MCF 10A (cell line): ENCODE measurements around the gene PSMA1. TPM values are rescaled to one million over a fixed set of nuclear protein-coding genes. Genes with fewer than 3 reads are reported as not detected.

Source experiments
- BruUV-seq: library from RNA; stranded (reverse); fragments of 400-500 nt; replicated peaks from 2 replicates; lab custom pipeline; 2021; lab: Mats Ljungman, UMichigan
- CTCF ChIA-PET: fragments of 300-600 bp; sonication (Branson Sonifier 250); formaldehyde crosslinking; extraction: SDS; loops from one replicate; lab custom pipeline; 2021; ENCODE audit warnings: antibody characterized with exemption, inconsistent platforms; lab: Yijun Ruan, JAX
- POLR2A ChIA-PET: fragments of 300-600, 350-650 bp; sonication (Branson Sonifier 250); formaldehyde crosslinking; extraction: SDS; loops from one replicate; lab custom pipeline; 2020; ENCODE audit warnings: antibody characterized with exemption, inconsistent platforms; lab: Yijun Ruan, JAX
- DNase-seq: peaks from one replicate; pipeline ENCODE4 v3.0.0-alpha.2; 2018; ENCODE audit not compliant: unreplicated experiment
- H3K27ac Mint-ChIP-seq: one replicate; pipeline ENCODE4 v1.8.0; 2022; ENCODE audit warnings: mild to moderate bottlenecking, low read depth, mixed read lengths; ENCODE audit not compliant: unreplicated experiment
- H3K27me3 Mint-ChIP-seq: one replicate; pipeline ENCODE4 v1.8.0; 2022; ENCODE audit warnings: mixed read lengths; ENCODE audit not compliant: insufficient read depth, unreplicated experiment
- H3K36me3 Mint-ChIP-seq: one replicate; pipeline ENCODE4 v1.8.0; 2022; ENCODE audit warnings: mild to moderate bottlenecking, moderate library complexity, mixed read lengths; ENCODE audit not compliant: insufficient read depth, unreplicated experiment
- H3K4me1 Mint-ChIP-seq: one replicate; pipeline ENCODE4 v1.8.0; 2022; ENCODE audit warnings: mixed read lengths; ENCODE audit not compliant: insufficient read depth, unreplicated experiment
- H3K4me3 Mint-ChIP-seq: one replicate; pipeline ENCODE4 v1.8.0; 2022; ENCODE audit warnings: mild to moderate bottlenecking, moderate library complexity, mixed read lengths; ENCODE audit not compliant: unreplicated experiment
- H3K9me3 Mint-ChIP-seq: one replicate; pipeline ENCODE4 v1.8.0; 2022; ENCODE audit warnings: mixed read lengths; ENCODE audit not compliant: unreplicated experiment
- intact Hi-C: fragments of 100-400 bp; cut with micrococcal nuclease; formaldehyde crosslinking; loops from 2 replicates; pipeline ENCODE4 v1.14.1; 2022
- total RNA-seq: library from RNA; stranded (reverse); gene quantifications from 2 replicates; pipeline ENCODE4 v1.2.3, GENCODE V29; 2022
- TF ChIP-seq, protein P1 (sequence below): fragments of 200-600 bp; IDR thresholded peaks from one replicate; pipeline ENCODE4 v1.8.0; 2022; ENCODE audit warnings: antibody characterized with exemption, mild to moderate bottlenecking; ENCODE audit not compliant: unreplicated experiment

Gene PSMA1
- total RNA-seq, 1 experiment from 2014 or later: 202 TPM

DNA sequence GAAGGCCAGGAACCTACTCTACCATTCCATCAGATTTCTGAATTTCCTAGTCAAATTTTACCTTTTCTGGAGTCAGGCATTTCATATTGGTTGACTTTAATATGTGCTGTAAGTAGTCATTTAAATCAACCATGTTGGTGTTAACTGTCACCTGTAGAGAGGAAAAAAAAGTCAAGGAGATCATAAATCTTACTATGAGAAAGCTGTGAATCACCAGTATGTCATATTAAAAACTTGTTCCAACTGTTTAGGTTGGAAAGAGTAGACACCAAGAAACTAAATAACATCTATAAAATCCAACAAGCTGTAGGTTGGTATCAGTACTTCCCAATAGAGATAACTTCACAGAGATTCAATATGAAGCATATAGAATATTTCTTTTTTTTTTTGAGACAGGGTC is 60.0 kb downstream of the PSMA1 start:
- Mint-ChIP-seq H3K9me3 (no peaks in the 10 kb centered on the region), H3K27me3 (no peaks in the 10 kb centered on the region), H3K36me3 (peaks cover 5% of the 10 kb centered on the region), H3K4me1 (no peaks in the 10 kb centered on the region), H3K27ac (no peak overlapping the region), H3K4me3 (no peak overlapping the region)
- ChIA-PET CTCF (interaction anchor here (0.6 to 11.2 kb wide), 2 partner anchors 158 to 163 kb away, joined by 3 to 179 read pairs; no protein-coding TSS in a partner anchor), POLR2A (no interaction called here)
- intact Hi-C loops: no loop called here
- no TSS peak for BruUV-seq
- no peak for DNase-seq
- TF ChIP-seq, protein P1, sequence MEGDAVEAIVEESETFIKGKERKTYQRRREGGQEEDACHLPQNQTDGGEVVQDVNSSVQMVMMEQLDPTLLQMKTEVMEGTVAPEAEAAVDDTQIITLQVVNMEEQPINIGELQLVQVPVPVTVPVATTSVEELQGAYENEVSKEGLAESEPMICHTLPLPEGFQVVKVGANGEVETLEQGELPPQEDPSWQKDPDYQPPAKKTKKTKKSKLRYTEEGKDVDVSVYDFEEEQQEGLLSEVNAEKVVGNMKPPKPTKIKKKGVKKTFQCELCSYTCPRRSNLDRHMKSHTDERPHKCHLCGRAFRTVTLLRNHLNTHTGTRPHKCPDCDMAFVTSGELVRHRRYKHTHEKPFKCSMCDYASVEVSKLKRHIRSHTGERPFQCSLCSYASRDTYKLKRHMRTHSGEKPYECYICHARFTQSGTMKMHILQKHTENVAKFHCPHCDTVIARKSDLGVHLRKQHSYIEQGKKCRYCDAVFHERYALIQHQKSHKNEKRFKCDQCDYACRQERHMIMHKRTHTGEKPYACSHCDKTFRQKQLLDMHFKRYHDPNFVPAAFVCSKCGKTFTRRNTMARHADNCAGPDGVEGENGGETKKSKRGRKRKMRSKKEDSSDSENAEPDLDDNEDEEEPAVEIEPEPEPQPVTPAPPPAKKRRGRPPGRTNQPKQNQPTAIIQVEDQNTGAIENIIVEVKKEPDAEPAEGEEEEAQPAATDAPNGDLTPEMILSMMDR: no peak

DNA sequence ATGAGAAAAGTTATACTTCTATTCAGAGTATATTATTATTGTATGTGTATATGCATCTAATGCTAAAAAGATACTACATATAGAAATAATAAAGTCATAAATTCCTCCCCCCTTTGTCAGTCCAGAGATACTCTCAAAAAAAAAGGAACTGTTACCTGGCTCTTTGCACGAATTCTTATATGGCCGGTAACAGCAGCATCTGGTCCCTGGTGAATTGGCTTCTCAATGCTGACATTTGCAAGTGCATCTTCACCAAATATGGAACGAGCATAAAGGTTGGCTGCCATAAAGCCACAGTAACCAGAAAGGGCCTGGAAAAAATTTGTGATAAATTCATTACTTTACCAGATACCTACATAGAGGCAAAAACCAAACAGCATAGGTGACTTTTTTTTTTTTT is 61.8 kb downstream of the PSMA1 start:
- intact Hi-C loops: loop anchor here (5.0 to 10.0 kb wide), 2 partner anchors 36 to 684 kb away; no protein-coding TSS in a partner anchor
- no peaks in the 10 kb centered on the region for H3K9me3 Mint-ChIP-seq
- no TSS peak for BruUV-seq
- no peak overlapping the region for H3K4me3 Mint-ChIP-seq
- H3K27ac Mint-ChIP-seq: no peak overlapping the region
- no peaks in the 10 kb centered on the region for H3K27me3 Mint-ChIP-seq
- DNase-seq: no peak
- CTCF ChIA-PET: interaction anchor here (0.7 to 11.2 kb wide), 4 partner anchors 15 to 156 kb away, joined by 3 to 179 read pairs (median 3); no protein-coding TSS in a partner anchor
- peaks cover 15% of the 10 kb centered on the region for H3K36me3 Mint-ChIP-seq
- POLR2A ChIA-PET: interaction anchor here (0.6 kb wide), 1 partner anchor 200 kb away, joined by 3 read pairs; no protein-coding TSS in a partner anchor
- TF ChIP-seq, protein P1: no peak
- no peaks in the 10 kb centered on the region for H3K4me1 Mint-ChIP-seq

DNA sequence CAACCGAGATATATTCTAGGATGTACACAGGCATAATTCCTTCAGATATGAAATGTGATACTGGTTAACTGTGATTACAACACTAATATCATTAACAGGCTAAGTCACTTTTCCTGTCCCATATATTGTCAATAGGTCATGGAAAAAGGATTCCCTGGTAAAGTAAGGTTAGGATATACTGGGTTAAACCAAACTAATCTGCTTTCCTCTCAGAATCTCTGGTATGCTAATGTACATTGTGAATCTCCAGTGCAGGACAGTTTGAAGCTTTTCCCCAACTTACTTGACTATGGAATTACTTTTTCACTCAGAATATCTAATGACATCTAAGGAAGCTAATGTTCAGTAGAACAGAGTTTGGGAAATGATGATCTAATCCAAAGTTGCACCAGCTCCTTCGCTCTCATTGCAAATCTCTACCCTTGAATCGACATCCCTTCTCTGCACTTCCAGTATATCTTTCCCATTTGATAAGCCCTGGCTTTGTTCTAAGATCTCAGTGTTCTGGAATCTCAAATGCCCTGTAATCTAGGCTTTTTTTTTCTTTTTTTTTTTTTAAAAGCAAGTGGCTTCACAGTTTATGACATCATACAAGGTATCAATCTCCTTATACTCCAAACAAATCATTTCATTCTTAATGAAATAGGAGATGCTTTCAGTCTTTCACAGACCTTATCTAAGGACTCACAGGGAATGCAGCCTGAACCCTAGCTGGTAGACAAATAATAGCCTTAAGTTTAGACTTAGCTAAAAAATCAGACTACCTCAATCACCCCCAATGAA is 64.3 kb downstream of the PSMA1 start:
- H3K36me3 Mint-ChIP-seq: peaks cover 20% of the 10 kb centered on the region
- H3K27me3 Mint-ChIP-seq: no peaks in the 10 kb centered on the region
- no peak overlapping the region for H3K4me3 Mint-ChIP-seq
- TF ChIP-seq, protein P1: no peak
- intact Hi-C loops: loop anchor here (1.0 to 10.0 kb wide), 5 partner anchors 34 to 681 kb away; partner anchors contain the start of gene RRAS2
- no TSS peak for BruUV-seq
- ChIA-PET CTCF (interaction anchor here (0.6 to 11.2 kb wide), 53 partner anchors 9 to 739 kb away, joined by 3 to 179 read pairs (median 5); no protein-coding TSS in a partner anchor), POLR2A (interaction anchor here (0.7 to 3.7 kb wide), 10 partner anchors 12 to 1608 kb away, joined by 3 to 16 read pairs (median 3); partner anchors contain the start of gene COPB1)
- no peak overlapping the region for H3K27ac Mint-ChIP-seq
- DNase-seq: no peak
- H3K9me3 Mint-ChIP-seq: no peaks in the 10 kb centered on the region
- H3K4me1 Mint-ChIP-seq: no peaks in the 10 kb centered on the region

Other genes with a start within 250 kb of the PSMA1 start
- gene RRAS2, start 161.2 kb downstream of the PSMA1 start, total RNA-seq: 128 and 145 TPM in 2 replicates
- 159 and 180 TPM in 2 replicates for gene COPB1, start 20.6 kb downstream of the PSMA1 start, total RNA-seq
- 0.23 and 0.32 TPM in 2 replicates for gene PDE3B, start 123.4 kb upstream of the PSMA1 start, total RNA-seq